OCI-LY7 (cell line): ENCODE measurements around the gene CDCA5. TPM values are rescaled to one million over a fixed set of nuclear protein-coding genes. Genes with fewer than 3 reads are reported as not detected.

Source experiments
- BruUV-seq: library from RNA; stranded (reverse); fragments of 400-500 nt; replicated peaks from 2 replicates; lab custom pipeline; 2021; lab: Mats Ljungman, UMichigan
- CTCF ChIA-PET: fragments of 300-600 bp; sonication (Branson Sonifier 250); formaldehyde crosslinking; loops from one replicate; lab custom pipeline; 2022; ENCODE audit warnings: antibody characterized with exemption; ENCODE audit not compliant: unreplicated experiment; lab: Charles Lee
- POLR2A ChIA-PET: fragments of 300-600 bp; sonication (Branson Sonifier 250); formaldehyde crosslinking; loops from one replicate; lab custom pipeline; 2022; ENCODE audit warnings: antibody characterized with exemption; lab: Charles Lee
- DNase-seq: peaks from one replicate; pipeline ENCODE4 v3.0.0-alpha.2; 2015; ENCODE audit warnings: low spot score
- H2AFZ ChIP-seq: fragments of 200-600 bp; sonication (generic), shearing (Covaris generic); 2 replicates; pipeline ENCODE4 v1.6.1; 2014; ENCODE audit warnings: mild to moderate bottlenecking, antibody characterized with exemption, low read length, moderate library complexity
- H3K27ac ChIP-seq: fragments of 200-600 bp; sonication (generic); 2 replicates; pipeline ENCODE4 v1.5.1; 2014; ENCODE audit warnings: mixed run types, low read depth, mild to moderate bottlenecking, moderate library complexity, low read length, inconsistent platforms; ENCODE audit not compliant: poor library complexity, severe bottlenecking
- H3K36me3 ChIP-seq: fragments of 200-600 bp; sonication (generic); 2 replicates; pipeline ENCODE4 v1.6.1; 2014; ENCODE audit warnings: mild to moderate bottlenecking, antibody characterized with exemption, low read length, moderate library complexity, mixed read lengths; ENCODE audit not compliant: insufficient read depth
- H3K4me1 ChIP-seq: fragments of 200-600 bp; sonication (generic); 2 replicates; pipeline ENCODE4 v1.5.1; 2014; ENCODE audit warnings: mild to moderate bottlenecking, low read length; ENCODE audit not compliant: insufficient read depth, poor library complexity, severe bottlenecking
- H3K4me2 ChIP-seq: fragments of 200-600 bp; sonication (generic); 2 replicates; pipeline ENCODE4 v1.6.1; 2014; ENCODE audit warnings: mild to moderate bottlenecking, low read length
- H3K4me3 ChIP-seq: fragments of 200-600 bp; sonication (generic); 2 replicates; pipeline ENCODE4 v1.5.1; 2014; ENCODE audit warnings: mild to moderate bottlenecking, low read depth, low read length; ENCODE audit not compliant: poor library complexity, severe bottlenecking
- H3K79me2 ChIP-seq: fragments of 200-600 bp; sonication (generic); 2 replicates; pipeline ENCODE4 v1.6.1; 2016; ENCODE audit warnings: low read depth, mild to moderate bottlenecking, low read length, moderate library complexity, mixed read lengths; ENCODE audit not compliant: insufficient read depth
- H3K9me2 ChIP-seq: fragments of 200-600 bp; sonication (generic); 2 replicates; pipeline ENCODE4 v1.6.1; 2016; ENCODE audit warnings: mild to moderate bottlenecking, low read length, mixed read lengths; ENCODE audit not compliant: insufficient read depth
- H3K9me3 ChIP-seq: fragments of 200-600 bp; sonication (generic); 2 replicates; pipeline ENCODE4 v1.6.1; 2014; ENCODE audit warnings: mild to moderate bottlenecking, mixed run types, low read length, mixed read lengths
- H4K20me1 ChIP-seq: fragments of 200-600 bp; sonication (generic); 2 replicates; pipeline ENCODE4 v1.6.1; 2014; ENCODE audit warnings: mild to moderate bottlenecking, antibody characterized with exemption, low read length, moderate library complexity, mixed read lengths; ENCODE audit not compliant: insufficient read depth
- EZH2phosphoT487 ChIP-seq: fragments of 200-600 bp; sonication (generic); IDR thresholded peaks from 2 replicates; pipeline ENCODE4 v1.6.1; 2018; ENCODE audit warnings: low read depth, borderline replicate concordance, mild to moderate bottlenecking, mixed run types, antibody characterized with exemption, low read length, moderate library complexity, mixed read lengths
- intact Hi-C: fragments of 100-400 bp; cut with micrococcal nuclease; formaldehyde crosslinking; loops from one replicate; pipeline ENCODE4 v1.10.0; 2022; ENCODE audit not compliant: unreplicated experiment
- total RNA-seq, 2 experiments: library from RNA; depleted of rRNA in 1 of 2; stranded (reverse); fragments of >200 nt in 1 of 2; shearing (Covaris generic) in 1 of 2; gene quantifications; 2 replicates each; pipeline ENCODE4 v1.2.3, GENCODE V29; 2014 to 2022
- TF ChIP-seq, protein P1 (sequence below): fragments of 200-600 bp; sonication (generic); conservative IDR thresholded peaks from 2 replicates; pipeline ENCODE4 v1.5.1; 2014; ENCODE audit warnings: mild to moderate bottlenecking, antibody characterized with exemption, low read length, moderate library complexity, mixed read lengths

The CDCA5 gene
- total RNA-seq, 2 experiments from 2014 or later, result 135 to 151 TPM

DNA sequence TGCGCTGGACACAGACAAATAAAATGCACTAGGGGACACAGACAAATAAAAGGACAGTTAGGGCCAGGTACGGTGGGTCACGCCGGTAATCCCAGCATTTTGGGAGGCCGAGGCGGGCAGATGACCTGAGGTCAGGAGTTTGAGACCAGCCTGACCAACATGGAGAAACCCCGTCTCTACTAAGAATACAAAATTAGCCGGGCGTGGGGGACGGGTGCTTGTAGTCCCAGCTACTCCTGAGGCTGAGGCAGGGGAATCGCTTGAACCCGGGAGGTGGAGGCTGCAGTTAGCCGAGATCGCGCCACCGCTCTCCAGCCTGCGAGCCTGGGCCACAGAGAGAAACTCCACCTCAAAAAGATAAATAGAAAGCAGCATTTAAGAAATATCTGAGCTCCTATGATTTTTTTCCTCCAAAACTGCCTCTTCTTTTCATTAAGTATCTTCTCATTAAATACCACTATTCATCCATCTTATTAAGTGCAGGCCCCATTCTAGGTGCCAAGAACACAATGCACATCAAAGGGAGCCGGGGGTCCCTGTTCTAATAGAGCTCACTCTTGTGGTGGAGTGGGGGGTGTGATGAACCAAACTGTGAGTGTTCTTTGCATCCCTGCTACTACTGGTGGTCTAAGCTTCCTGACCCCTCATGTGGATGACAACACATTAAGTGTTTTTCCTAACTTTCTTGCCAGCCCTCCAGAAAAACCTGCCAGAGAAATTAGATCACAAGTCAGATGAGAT is 34.4 kb upstream of the CDCA5 start:
- Histone ChIP-seq H3K4me3 (no peak overlapping the region), H3K36me3 (peaks cover 73% of the 10 kb centered on the region), H2AFZ (no peak overlapping the region), H3K4me2 (peak overlapping the region; percentile 87), H3K4me1 (peaks cover 60% of the 10 kb centered on the region), H3K9me2 (no peaks in the 10 kb centered on the region), H4K20me1 (peaks cover 17% of the 10 kb centered on the region; the same call in 1 of the 2 replicates), H3K27ac (peak overlapping the region; percentile 78), H3K79me2 (peaks cover 58% of the 10 kb centered on the region), H3K9me3 (no peaks in the 10 kb centered on the region)
- POLR2A ChIA-PET, result interaction anchor here (0.6 to 1.8 kb wide), 3 partner anchors 14 to 104 kb away, joined by 3 to 4 read pairs (median 4); partner anchors contain the start of gene ARL2
- CTCF ChIA-PET, result no interaction called here
- no peak for DNase-seq
- TF ChIP-seq EZH2phosphoT487, result no peak
- TF ChIP-seq, protein P1, sequence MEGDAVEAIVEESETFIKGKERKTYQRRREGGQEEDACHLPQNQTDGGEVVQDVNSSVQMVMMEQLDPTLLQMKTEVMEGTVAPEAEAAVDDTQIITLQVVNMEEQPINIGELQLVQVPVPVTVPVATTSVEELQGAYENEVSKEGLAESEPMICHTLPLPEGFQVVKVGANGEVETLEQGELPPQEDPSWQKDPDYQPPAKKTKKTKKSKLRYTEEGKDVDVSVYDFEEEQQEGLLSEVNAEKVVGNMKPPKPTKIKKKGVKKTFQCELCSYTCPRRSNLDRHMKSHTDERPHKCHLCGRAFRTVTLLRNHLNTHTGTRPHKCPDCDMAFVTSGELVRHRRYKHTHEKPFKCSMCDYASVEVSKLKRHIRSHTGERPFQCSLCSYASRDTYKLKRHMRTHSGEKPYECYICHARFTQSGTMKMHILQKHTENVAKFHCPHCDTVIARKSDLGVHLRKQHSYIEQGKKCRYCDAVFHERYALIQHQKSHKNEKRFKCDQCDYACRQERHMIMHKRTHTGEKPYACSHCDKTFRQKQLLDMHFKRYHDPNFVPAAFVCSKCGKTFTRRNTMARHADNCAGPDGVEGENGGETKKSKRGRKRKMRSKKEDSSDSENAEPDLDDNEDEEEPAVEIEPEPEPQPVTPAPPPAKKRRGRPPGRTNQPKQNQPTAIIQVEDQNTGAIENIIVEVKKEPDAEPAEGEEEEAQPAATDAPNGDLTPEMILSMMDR, result no peak; the same call in 1 of the 2 replicates
- intact Hi-C loops, result loop anchor here (10.0 kb wide), 1 partner anchor 343 kb away; the partner anchor contains the start of gene SF1
- no TSS peak for BruUV-seq

DNA sequence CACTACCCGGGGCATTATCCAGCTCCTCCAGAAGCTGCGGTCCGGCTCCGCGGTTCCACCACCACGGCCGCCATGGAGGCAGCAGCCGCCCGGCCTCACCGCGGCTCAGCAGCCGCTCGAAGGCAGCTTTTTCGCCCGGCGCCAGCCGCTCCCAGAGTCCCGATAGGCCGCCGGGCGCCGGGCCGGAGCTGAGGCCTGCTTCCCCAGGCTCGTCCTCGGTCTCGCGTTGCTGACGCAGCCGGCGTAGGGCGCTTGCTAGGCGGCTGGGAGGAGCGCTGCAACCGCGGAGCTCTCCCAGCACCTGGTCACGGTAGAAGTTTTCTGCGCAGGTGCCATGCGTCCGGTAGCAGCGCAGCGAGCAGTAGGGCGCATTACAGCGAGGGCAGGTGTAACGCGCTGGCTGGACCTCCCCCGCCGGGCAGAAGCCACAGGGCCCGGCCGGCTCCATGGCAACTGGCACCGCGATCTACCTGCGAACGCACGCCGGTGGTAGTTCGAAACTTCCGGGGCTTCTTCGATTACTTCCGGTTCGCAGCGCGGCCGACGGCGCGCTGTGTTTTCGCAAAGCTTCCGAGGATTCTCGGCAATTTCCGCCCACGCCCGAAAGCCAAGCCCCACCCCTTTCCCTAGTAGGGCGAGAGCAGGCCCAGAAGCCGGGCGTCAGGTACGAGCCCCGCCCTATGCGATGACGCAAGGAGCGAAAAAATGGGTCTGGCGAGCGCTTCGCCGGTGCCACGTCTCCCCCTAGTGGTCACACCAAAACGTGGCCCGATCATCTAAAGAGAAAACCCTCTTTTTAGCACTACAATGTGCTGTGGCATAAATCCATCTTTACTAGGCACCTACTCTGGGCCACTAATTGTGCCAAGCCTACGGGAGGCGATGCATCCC is 33.6 kb upstream of the CDCA5 start, which contains the start of gene ZNHIT2:
ZNHIT2 (minus strand) TSS at position 496 of the 891 bp plus-strand sequence; CDS start at position 448, 48 bp downstream.
- CTCF ChIA-PET, result no interaction called here
- H3K9me3 ChIP-seq, result no peaks in the 10 kb centered on the region
- H2AFZ ChIP-seq, result no peak within 1 kb of the TSS
- peak within 1 kb of the TSS; percentile 81 for H3K4me3 ChIP-seq
- H3K36me3 ChIP-seq, result peaks cover 72% of the 10 kb centered on the region
- intact Hi-C loops, result loop anchor here (1.0 to 10.0 kb wide), 4 partner anchors 15 to 343 kb away; partner anchors contain the start of genes CDCA5, SF1 and ZFPL1
- H3K4me1 ChIP-seq, result peaks cover 62% of the 10 kb centered on the region
- peak within 1 kb of the TSS; percentile 87 for H3K4me2 ChIP-seq
- H4K20me1 ChIP-seq, result peaks cover 17% of the 10 kb centered on the region; the same call in 1 of the 2 replicates
- TF ChIP-seq EZH2phosphoT487, result no peak
- TF ChIP-seq, protein P1, result peak; percentile 92
- POLR2A ChIA-PET, result interaction anchor here (0.6 to 1.8 kb wide), 5 partner anchors 13 to 145 kb away, joined by 3 to 4 read pairs (median 3); no protein-coding TSS in a partner anchor
- peaks cover 49% of the 10 kb centered on the region for H3K79me2 ChIP-seq
- DNase-seq, result peak; percentile 100
- no peaks in the 10 kb centered on the region for H3K9me2 ChIP-seq
- no TSS peak for BruUV-seq
- H3K27ac ChIP-seq, result peak within 1 kb of the TSS; percentile 78
